Keratinocyte (primary cell): ENCODE data around the gene ITPK1. TPM values are rescaled to one million over a fixed set of nuclear protein-coding genes. Genes with fewer than 3 reads are reported as not detected.

Experiments
- DNase-seq: peaks from one replicate; pipeline ENCODE4 v3.0.0-alpha.2; 2011; ENCODE audit warnings: low read depth, missing footprints, low spot score
- FAIRE-seq: peaks from 2 replicates; lab custom pipeline; 2011; peaks lifted over from hg19 to GRCh38; lab: Jason Lieb, UNC
- H2AFZ ChIP-seq: 2 replicates; pipeline ENCODE4 v1.6.0; 2012; ENCODE audit warnings: low read length, control low read depth, inconsistent platforms; ENCODE audit not compliant: control insufficient read depth
- H3K27ac ChIP-seq: 2 replicates; pipeline ENCODE4 v1.5.1; 2011; ENCODE audit warnings: low read length; ENCODE audit not compliant: control insufficient read depth, insufficient read depth
- H3K27me3 ChIP-seq: 3 replicates; pipeline ENCODE4 v1.6.0; 2011; ENCODE audit warnings: low read length; ENCODE audit not compliant: control insufficient read depth, insufficient read depth; ENCODE audit errors: extremely low read depth
- H3K36me3 ChIP-seq, 2 experiments: 2 replicates in 1 of 2; 3 replicates in 1 of 2; pipeline ENCODE4 v1.5.1; 2011; ENCODE audit warnings: low read length in 2 of 2, mild to moderate bottlenecking in 1 of 2; ENCODE audit not compliant: control insufficient read depth in 2 of 2, insufficient read depth in 2 of 2; ENCODE audit errors: extremely low read depth in 1 of 2
- H3K4me1 ChIP-seq: 3 replicates; pipeline ENCODE4 v1.5.1; 2011; ENCODE audit warnings: low read length; ENCODE audit not compliant: control insufficient read depth, insufficient read depth; ENCODE audit errors: extremely low read depth
- H3K4me2 ChIP-seq: 3 replicates; pipeline ENCODE4 v1.6.0; 2011; ENCODE audit warnings: low read depth, low read length; ENCODE audit not compliant: control insufficient read depth, insufficient read depth; ENCODE audit errors: extremely low read depth
- H3K4me3 ChIP-seq, 3 experiments: fragments of 200-600 bp in 1 of 3; sonication (generic) in 1 of 3; 2 replicates in 2 of 3; 3 replicates in 1 of 3; pipeline ENCODE4 v1.5.1; 2011 to 2016; ENCODE audit warnings: low read length in 3 of 3, mild to moderate bottlenecking in 3 of 3, control low read depth in 2 of 3, inconsistent platforms in 1 of 3, low read depth in 1 of 3, mixed read lengths in 1 of 3, mixed run types in 1 of 3, moderate library complexity in 1 of 3; ENCODE audit not compliant: control insufficient read depth in 2 of 3, insufficient read depth in 2 of 3; ENCODE audit errors: extremely low read depth in 1 of 3
- H3K79me2 ChIP-seq: 2 replicates; pipeline ENCODE4 v1.6.0; 2012; ENCODE audit warnings: low read length; ENCODE audit not compliant: control insufficient read depth, insufficient read depth
- H3K9ac ChIP-seq: 3 replicates; pipeline ENCODE4 v1.6.0; 2011; ENCODE audit warnings: low read length; ENCODE audit not compliant: control insufficient read depth, insufficient read depth; ENCODE audit errors: extremely low read depth
- H3K9me1 ChIP-seq: 3 replicates; pipeline ENCODE4 v1.6.0; 2011; ENCODE audit warnings: low read length; ENCODE audit not compliant: control insufficient read depth, insufficient read depth; ENCODE audit errors: extremely low read depth
- H3K9me3 ChIP-seq: 2 replicates; pipeline ENCODE4 v1.5.1; 2012; ENCODE audit warnings: low read depth, low read length; ENCODE audit not compliant: control insufficient read depth
- H4K20me1 ChIP-seq: 3 replicates; pipeline ENCODE4 v1.6.0; 2011; ENCODE audit warnings: low read length; ENCODE audit not compliant: control insufficient read depth, insufficient read depth; ENCODE audit errors: extremely low read depth
- EZH2 ChIP-seq: IDR thresholded peaks from one replicate; pipeline ENCODE4 v1.6.1; 2012; ENCODE audit warnings: inconsistent platforms, mild to moderate bottlenecking, low read length, moderate library complexity
- dilution Hi-C: fragments of 300-500 bp; cut with MboI; formaldehyde crosslinking; loops from one replicate; pipeline ENCODE4 v1.7.0; 2020; ENCODE audit warnings: low sequenced_read_pairs; ENCODE audit not compliant: extremely low pct_ligation_motif_present
- polyA plus RNA-seq, 5 experiments: library from polyadenylated mRNA; depleted of rRNA in 3 of 5; stranded (reverse) in 3 of 5; stranded (forward) in 1 of 5; unstranded in 1 of 5; fragments of >200 nt; gene quantifications; 1 replicate in 1 of 5; 2 replicates in 3 of 5; 3 replicates in 1 of 5; pipeline versions ENCODE4 v1.2.1 to v1.2.3, GENCODE V29; 2011 to 2012; ENCODE audit warnings: missing spikeins in 2 of 5, low read depth in 1 of 5, low replicate concordance in 1 of 5
- TF ChIP-seq, protein P1 (sequence below), 3 experiments: IDR thresholded peaks in 1 of 3; conservative IDR thresholded peaks in 1 of 3; optimal IDR thresholded peaks in 1 of 3; 2 replicates in 2 of 3; 3 replicates in 1 of 3; pipeline versions ENCODE3 to v1.5.1; 2011; ENCODE audit warnings: low read length in 3 of 3, mild to moderate bottlenecking in 3 of 3, moderate library complexity in 2 of 3, control low read depth in 1 of 3, inconsistent platforms in 1 of 3; ENCODE audit not compliant: insufficient read depth in 2 of 3; ENCODE audit errors: extremely low read depth in 1 of 3

ITPK1 gene
- polyA plus RNA-seq, 1 donor (not counting 4 experiments of a cell fraction or from before 2014, with no cell fraction given) = 67.8 TPM

DNA sequence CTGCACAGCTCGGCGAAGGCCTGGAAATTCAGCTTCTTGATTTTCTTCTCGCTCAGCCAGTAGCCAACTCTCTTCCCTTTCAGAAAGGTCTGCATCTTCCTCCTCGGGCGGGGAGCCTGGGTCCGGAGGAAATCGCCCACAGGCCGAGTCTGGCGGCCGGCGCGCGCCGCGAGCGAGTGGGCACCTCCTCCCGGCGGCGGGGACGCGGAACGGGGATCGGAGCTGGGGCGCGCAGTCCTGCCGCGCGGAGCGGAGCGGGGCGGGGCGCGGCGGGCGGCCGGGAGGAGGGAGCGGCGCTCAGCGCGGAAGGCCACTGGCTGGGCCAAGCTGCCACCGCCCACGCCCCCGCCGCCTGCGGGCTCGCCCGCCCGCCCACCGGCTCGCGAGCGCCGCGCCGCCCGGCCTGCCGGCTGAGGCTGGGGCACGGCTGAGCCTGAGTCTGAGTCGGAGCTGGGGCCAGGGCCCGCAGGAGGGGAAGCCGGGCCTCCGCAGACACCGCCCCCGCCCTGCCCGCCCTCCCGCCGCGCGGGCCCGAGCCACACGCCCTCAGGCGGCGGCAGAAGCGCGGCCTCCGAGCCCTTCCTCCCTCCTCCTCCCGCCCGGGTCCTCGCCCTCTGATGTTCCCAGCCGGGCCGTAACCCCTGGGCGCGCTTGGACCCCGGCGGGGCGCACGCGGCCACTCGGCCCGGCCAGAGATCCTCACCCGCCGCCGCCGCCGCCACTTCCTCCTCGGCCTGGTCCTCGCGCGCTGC lies 480 bp downstream of the ITPK1 start:
- Histone ChIP-seq H3K9ac (peak overlapping the region; percentile 79), H3K4me2 (peak overlapping the region; percentile 99), H3K9me3 (no peaks in the 10 kb centered on the region), H2AFZ (peak overlapping the region; percentile 70), H3K36me3 (peaks cover 0 to 3% of the 10 kb centered on the region in 2 experiments), H3K9me1 (peaks cover 4% of the 10 kb centered on the region), H3K79me2 (peaks cover 46% of the 10 kb centered on the region), H3K4me1 (peaks cover 25% of the 10 kb centered on the region), H3K27ac (peak overlapping the region; percentile 52), H3K27me3 (no peaks in the 10 kb centered on the region), H3K4me3 (peak overlapping the region; percentile 72 to 98 (median 95)), H4K20me1 (peaks cover 4% of the 10 kb centered on the region)
- dilution Hi-C loops = no loop called here
- no peak for DNase-seq
- TF ChIP-seq, protein P1, sequence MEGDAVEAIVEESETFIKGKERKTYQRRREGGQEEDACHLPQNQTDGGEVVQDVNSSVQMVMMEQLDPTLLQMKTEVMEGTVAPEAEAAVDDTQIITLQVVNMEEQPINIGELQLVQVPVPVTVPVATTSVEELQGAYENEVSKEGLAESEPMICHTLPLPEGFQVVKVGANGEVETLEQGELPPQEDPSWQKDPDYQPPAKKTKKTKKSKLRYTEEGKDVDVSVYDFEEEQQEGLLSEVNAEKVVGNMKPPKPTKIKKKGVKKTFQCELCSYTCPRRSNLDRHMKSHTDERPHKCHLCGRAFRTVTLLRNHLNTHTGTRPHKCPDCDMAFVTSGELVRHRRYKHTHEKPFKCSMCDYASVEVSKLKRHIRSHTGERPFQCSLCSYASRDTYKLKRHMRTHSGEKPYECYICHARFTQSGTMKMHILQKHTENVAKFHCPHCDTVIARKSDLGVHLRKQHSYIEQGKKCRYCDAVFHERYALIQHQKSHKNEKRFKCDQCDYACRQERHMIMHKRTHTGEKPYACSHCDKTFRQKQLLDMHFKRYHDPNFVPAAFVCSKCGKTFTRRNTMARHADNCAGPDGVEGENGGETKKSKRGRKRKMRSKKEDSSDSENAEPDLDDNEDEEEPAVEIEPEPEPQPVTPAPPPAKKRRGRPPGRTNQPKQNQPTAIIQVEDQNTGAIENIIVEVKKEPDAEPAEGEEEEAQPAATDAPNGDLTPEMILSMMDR (optimal IDR thresholded peaks at IDR 0.05 in 1 of 3, IDR thresholded peaks at IDR 0.05 in 1 of 3, conservative IDR thresholded peaks at IDR 0.05 in 1 of 3; ENCODE audit: extremely low read depth in 1 of 3, insufficient read depth in 2 of 3, low read length in 3 of 3) = peak in 1 of 3 experiments; percentile 10
- TF ChIP-seq EZH2 = no peak
- FAIRE-seq = no peak

DNA sequence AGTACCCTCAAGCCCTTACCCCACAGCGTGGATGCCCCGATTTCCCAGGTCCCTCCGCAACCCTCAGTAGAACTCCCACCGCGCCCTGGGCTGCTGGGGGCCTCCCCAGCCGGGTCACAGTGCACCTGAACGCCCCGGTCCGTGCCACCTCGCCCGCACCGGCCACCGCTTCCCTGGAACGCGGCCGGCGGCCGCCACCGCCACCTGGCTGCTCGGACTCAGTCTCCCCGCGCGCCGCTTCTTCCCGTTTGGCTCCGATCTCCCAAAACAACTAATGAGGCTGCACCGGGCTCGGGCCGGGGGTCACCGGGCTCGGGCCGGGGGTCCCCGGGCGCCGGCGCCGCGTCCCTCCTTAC lies 1.0 kb downstream of the ITPK1 start:
- no peaks in the 10 kb centered on the region for H3K27me3 ChIP-seq
- H2AFZ ChIP-seq = peak overlapping the region; percentile 70
- DNase-seq = no peak
- peaks cover 6% of the 10 kb centered on the region for H3K9me1 ChIP-seq
- H3K4me3 ChIP-seq = peak overlapping the region; percentile 72 to 98 (median 95)
- dilution Hi-C loops = no loop called here
- peaks cover 0 to 7% of the 10 kb centered on the region in 2 experiments for H3K36me3 ChIP-seq
- peaks cover 51% of the 10 kb centered on the region for H3K79me2 ChIP-seq
- peaks cover 6% of the 10 kb centered on the region for H4K20me1 ChIP-seq
- peak overlapping the region; percentile 79 for H3K9ac ChIP-seq
- no peak for TF ChIP-seq EZH2
- TF ChIP-seq, protein P1 (optimal IDR thresholded peaks at IDR 0.05 in 1 of 3, IDR thresholded peaks at IDR 0.05 in 1 of 3, conservative IDR thresholded peaks at IDR 0.05 in 1 of 3; ENCODE audit: extremely low read depth in 1 of 3, insufficient read depth in 2 of 3, low read length in 3 of 3) = no peak
- H3K9me3 ChIP-seq = no peaks in the 10 kb centered on the region
- H3K27ac ChIP-seq = peak overlapping the region; percentile 52
- H3K4me2 ChIP-seq = peak overlapping the region; percentile 99
- peaks cover 25% of the 10 kb centered on the region for H3K4me1 ChIP-seq
- no peak for FAIRE-seq
